NCI-H69 (cell line): ENCODE results near the gene ZNF443.
A peak's percentile ranks its signal among the peaks of the same experiment; 100 is the strongest.
"Not testable (repeated sequence)": the region's sequence is repeated elsewhere in the genome, so short reads cannot be mapped to it uniquely, and the experiment has no call there.

Experiments
- DNase-seq: peaks from one replicate; lab custom pipeline; 2025; lab: John Stamatoyannopoulos, UW

The ZNF443 gene

DNA sequence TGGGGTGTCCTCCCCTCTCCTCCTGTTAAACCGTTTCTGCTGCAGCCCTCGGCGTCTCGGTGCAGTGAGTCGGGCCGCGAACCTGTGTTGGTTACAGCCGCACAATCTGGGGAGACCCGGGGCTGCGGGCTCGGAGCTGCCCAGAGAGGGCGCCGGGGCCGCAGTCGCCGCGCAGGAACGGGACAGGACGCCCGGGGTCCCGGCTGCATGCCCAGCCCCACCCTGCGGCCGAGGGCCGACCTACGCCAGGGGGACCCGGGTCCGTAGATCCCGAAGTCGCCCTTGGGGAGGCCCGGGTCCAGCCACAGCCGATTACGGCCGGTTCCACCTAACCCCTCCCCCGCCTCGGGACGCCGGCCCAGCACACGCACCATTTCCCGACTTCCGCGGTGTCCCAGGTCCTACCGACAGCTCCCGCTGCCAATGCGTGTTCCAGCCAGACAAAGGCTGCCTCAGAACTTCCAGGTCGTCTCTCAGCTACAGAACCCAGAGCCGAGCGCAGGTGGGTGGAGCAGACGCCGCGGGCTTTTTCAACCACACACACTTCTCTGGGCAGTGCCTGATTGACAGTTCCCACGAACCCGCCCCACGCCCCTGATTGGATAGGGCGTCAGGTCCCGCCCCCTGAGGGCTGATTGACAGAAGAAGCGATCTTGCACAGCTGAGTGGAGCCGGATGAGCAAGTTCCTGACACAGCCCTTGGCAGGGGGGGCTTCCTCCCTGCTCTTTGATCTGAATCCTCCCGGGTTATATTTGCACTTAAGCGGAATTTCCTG is at the start of gene ZNF443:
ZNF443 (minus strand) TSS at position 481 of the 776 bp plus-strand sequence; CDS start at position 374, 107 bp downstream.
- DNase-seq, result peak; percentile 99

DNA sequence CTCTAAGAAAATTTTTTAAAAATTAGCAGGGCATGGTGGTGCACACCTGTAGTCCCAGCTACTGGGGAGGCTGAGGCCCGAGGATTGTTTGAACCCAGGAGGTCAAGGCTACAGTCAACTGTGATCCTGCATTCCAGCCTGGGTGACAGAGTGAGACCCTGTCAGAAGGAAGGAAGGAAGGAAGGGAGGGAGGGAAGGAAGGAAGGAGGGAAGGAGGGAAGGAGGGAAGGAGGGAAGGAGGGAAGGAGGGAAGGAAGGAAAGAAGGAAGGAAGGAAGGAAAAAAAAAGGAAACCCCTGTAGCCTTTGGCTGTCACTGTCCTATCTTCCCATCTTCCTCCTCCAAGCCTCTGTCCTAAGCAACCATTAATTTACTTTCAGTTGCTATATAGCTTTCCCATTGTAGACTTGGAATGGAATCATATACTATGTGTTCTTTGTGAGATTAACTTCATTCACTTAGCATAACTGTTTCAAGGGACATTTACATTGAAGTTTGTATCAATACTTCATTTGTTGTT is 45.5 kb upstream of the ZNF443 start:
- not testable (repeated sequence) for DNase-seq

DNA sequence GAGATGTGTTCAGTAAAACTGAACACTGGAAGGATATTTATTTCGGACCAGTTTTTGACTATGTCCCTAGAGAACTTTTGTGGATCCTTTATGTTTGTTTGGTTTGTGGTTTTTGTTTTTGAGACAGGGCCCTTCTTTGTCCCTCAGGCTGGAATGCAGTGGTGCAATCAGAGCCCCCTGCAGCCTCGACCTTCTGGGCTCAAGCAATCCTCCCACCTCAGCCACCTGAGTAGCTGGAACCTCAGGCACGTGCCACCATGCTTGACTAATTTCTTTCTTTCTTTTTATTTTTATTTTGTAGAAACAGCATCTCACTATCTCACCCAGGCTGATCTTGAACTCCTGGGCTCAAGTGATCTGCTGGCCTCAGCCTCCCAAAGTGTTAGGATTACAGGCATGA is 44.8 kb upstream of the ZNF443 start:
- DNase-seq, result no peak

DNA sequence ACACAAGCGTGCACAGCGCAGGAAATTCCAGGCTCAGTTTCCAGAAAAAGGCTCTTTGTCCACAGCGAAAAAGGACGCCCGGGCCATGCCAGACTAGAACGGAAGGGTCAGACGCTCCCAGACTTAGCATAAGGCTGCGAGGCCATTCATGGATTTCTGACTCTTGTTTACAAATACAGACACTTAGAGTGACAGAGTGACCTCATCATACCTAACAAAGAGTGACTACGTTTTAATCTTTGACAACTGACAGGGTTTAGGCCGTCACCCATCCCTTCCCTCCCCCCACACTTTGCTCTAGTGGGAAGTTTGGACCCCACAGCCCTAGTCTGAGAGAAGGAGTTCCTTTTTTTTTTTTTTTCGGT is 44.2 kb upstream of the ZNF443 start:
- DNase-seq, result no peak

DNA sequence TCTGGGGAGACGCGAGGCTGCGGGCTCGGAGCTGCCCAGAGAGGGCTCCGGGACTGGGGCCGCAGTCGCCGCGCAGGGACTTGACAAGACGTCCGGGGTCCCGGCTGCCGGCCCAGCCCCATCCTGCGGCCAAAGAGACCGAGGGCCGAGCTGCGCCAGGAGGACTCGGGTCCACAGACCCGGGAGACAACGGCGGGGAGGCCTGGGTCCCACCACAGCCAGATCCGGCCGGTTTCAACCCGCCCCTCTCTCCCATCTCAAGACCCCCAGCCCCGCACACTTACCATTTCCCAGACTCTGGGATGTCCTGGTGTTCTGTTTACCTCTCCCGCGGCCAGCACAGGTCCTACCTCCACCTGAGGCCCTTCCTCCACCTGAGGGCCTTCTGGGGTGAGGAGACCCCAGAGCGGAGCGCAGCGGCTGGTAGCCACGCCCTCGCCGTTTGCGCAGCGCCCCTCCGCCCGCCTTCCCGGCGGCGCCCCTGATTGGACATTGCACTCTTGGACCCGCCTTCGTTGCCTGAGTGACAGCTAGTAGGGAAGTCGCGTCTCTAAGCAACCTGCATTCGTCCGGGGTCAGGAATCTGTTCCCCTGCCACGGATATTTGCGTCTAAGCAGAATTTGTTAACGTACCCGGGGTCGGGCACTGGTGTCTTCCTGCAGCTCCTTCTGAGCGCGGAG is 43.7 kb upstream of the ZNF443 start, which contains the start of gene ZNF709:
ZNF709 (minus strand) TSS at position 446 of the 681 bp plus-strand sequence; CDS start at position 287, 159 bp downstream.
- peak; percentile 93 for DNase-seq

DNA sequence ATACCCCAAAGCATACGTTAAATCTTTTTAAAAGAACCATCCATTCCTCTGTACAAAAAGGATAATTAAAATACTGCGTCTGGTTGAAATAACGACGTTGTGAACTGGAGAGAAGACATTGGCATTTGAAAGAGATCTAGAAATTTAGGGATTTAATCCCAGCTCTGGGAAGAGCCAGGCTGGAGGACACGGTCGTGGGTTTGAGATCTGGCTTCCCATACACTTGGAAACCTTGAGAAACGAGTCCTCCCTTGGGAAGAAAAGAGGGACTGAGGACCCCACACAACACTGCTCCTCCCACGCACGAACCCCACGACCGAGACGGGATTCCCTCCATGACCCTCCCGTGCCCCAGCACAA is 43.2 kb upstream of the ZNF443 start:
- DNase-seq, result peak; percentile 51

DNA sequence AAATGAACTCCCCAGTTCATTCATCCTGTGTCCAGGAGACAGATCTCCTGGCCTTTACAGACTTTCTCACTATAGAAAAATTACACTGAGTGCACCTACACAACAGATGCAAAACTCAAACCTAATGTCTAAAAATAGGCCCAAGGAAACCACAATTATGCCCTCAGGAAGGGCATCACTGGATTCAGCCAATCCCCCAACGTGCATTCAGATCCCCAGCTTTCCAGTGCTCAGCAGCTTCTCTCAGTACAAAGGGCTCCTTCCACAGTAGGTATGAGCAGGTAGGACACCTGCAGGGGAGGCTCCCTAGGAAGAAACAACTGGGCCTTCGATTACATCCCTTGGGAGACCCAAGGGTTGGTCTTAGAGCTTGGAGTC is 41.7 kb upstream of the ZNF443 start:
- no peak for DNase-seq

DNA sequence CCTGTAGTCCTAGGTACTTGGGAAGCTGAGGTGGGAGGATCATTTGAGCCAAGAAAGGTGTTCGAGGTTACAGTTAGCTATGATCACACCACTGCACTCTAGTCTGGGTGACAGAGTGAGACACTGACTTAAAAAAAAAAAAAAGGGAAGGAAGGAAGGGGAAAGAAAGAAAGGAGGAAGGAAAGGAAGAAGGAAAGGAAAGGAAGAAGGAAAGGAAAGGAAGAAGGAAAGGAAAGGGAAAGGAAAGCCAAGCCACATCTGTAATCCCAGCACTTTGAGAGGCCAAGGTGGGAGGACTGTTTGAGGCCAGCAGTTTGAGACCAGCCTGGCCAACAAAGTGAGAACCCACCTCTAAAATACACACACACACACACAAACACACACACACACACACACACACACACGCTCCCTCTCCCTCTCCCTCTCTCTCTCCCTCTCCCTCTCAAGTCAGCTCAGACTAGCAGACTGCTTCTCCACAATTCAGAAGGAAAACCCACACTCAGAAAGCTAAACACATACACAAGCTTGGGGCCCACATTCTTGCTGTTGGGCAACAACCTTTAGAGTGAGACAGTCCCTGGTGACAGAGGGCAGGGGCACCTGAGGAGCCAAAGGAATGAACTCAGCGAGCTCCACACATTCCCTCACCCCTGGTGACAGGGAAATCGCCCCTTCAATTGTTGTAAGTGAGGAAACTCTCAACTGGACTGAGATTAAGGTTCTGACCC is 41.1 kb upstream of the ZNF443 start:
- DNase-seq, result no peak

DNA sequence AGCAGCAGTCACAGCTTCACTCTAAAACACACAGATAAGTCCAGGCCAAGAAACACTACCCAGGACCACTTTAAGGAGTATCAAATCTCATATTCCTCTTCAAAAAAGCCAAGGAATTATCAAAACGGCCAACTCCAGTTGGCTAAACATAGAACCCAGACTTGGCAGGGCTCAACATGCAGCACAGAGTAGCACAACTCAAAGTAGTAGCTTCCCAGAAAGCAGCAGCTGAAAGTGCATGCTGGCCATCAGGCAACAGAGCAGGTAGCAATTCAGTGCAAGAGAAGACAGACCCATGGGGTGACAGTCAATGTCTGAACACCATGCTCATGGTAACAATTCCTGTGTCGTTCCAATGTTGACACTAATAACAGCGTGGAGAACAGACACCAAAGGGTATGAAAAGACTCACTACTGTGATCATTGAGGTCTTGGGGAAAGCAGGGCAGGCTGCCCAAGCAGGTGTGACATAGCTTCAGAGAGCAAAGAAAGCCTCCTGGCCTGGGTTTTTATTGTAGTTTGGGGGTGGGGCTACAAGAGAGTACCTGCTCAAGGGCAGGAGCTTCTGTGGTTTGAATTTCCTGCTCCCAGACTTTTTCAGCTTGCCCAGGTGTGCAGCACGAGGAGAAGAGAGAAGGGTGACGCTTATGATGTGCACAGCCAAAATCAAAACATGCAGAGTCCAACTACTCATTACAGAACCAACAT is 37.6 kb upstream of the ZNF443 start:
- peak; percentile 63 for DNase-seq

DNA sequence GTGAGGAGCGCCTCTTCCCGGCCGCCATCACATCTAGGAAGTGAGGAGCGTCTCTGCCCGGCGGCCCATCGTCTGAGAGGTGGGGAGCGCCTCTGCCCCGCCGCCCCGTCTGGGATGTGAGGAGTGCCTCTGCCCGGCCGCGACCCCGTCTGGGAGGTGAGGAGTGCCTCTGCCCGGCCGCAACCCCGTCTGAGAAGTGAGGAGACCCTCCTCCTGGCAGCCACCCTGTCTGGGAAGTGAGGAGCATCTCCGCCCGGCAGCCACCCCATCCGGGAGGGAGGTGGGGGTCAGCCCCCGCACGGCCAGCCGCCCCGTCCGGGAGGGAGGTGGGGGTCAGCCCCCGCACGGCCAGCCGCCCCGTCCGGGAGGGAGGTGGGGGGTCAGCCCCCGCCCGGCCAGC is 26.8 kb upstream of the ZNF443 start:
- not testable (repeated sequence) for DNase-seq

DNA sequence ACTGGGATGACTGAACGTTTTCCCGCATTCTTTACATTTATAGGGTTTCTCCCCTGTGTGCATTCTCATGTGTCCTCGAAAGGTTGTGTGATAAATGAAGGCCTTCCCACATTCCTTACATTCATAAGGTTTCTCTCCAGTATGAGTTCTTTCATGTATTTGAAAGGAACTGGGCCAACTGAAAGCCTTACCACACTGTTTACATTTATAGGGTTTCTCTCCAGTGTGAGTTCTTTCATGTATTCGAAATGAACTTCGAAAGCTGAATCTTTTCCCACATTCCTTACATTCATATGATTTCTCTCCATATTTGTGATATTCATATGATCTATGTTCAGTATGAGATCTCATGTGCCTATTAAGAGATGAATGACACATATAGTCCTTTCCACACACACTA is 24.4 kb upstream of the ZNF443 start:
- DNase-seq, result no peak

DNA sequence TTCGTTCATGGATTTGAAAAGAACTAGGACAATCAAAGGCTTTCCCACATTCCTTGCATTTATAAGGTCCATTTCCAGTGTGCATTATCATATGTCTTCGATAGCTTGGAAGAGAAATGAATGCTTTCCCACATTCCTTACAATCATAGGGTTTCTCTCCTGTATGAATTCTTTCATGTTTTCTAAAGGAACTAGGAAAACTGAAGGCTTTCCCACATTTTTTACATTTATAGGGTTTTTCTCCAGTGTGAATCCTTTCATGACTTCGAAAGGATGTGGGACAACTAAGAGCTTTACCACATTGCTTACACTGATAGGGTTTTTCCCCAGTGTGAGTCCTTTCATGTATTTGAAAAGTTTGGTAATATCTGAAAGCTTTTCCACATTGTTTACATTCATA is 23.9 kb upstream of the ZNF443 start:
- DNase-seq, result no peak

DNA sequence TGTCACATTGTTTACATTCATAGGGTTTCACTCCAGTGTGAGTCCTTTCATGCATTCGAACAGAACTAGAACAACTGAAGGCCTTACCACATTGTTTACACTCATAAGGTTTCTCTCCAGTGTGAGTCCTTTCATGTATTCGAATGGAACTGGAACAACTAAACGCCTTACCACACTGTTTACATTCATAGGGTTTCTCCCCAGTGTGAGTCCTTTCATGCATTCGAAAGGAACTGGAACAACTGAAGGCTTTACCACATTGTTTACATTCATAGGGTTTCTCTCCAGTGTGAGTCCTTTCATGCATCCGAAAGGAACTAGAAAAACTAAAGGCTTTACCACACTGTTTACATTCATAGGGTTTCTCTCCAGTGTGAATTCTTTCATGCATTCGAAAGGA is 23.3 kb upstream of the ZNF443 start:
- not testable (repeated sequence) for DNase-seq

DNA sequence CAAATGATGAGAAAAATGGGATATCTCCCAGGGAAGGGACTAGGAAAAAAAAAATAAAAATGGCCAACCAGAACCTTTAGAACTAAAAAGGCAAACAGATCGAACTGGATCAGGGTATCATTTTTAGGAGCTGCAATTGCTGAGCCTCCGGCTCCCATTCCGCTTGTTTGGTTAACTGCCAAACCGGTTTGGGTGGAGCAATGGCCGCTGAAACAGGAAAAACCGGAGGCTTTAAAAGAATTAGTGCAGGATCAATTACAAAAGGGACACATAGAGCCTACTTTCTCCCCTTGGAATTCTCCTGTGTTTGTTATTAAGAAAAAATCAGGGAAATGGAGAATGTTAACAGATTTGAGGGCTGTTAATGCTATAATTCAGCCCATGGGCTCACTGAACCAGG is 12.7 kb upstream of the ZNF443 start:
- no peak for DNase-seq

DNA sequence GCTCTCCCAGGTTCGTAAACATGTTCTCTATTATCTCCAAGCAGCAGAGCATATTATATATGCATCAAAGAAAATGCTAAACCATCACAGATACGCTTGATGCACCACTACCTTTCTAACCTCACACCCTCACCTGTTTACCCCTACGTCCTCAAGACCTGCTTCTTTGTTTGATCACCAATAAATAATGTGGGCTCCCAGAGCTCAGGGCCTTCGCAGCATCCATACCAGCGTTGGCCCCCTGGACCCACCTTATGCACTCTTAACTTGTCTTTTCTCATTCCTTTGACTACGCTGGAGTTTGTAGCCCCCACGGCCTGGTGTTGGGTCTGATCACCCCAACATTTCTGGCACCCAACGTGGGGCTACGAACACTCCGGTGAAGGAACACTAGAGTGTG is 10.0 kb upstream of the ZNF443 start:
- no peak for DNase-seq

DNA sequence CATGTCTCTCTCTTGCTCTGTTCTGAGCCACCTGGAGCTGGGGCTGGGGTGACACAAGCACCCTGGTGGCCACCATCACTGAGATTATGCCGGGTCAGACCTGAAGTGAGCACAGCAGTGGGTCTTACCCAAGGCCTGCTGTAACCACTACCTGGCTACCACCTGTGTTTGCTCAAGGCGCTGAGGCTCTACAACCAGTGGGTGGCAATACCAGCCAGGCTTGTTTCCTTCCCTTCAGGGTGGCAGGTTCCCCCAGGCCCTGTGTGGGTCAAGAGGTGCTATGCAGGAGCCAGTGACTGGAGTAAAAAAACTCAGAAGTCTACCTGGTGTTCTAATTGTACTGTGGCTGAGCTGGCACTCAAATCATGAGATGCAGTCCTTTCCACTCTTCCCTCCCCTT is 8.0 kb upstream of the ZNF443 start:
- DNase-seq, result peak; percentile 9

DNA sequence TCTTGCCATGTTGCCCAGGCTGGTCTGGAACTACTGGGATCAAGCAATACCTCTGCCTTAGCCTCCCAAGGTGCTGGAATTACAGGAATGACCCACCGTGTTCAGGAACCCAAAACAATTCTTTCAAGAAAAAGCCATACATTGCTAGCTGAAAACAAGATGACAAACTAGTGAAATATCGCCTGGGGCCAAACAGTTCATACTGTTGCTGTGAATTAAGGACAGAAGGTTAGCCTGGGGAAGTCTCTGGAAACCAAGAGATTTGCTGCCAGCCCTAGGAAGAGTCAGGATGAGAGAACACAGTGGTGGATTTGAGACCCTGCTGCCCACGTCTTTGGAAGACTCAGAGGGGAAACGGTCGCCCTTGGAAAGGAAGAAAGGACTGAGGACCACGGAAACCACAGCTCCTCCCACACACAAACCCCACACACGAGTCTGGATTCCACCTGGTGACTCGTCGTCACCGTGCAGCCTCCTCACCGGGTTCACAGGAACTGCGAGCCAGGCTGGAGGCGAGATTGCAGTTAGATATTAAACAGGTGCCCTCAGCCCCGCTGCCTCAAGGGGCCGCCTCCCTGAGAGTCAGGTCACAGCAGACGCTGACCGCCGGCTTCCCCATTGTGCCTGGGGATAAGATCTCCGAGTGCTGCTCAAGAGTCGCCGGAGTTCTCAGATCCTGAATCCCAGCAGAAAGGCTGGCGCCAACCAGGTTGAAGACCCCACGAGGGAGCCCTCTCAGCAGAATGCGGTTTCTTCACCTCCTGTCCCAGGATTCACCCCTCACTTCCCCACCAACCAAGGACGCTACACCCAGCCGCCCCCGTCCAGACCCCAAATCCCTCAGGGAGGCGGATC is 908 bp downstream of the ZNF443 start:
- DNase-seq, result peak; percentile 44

DNA sequence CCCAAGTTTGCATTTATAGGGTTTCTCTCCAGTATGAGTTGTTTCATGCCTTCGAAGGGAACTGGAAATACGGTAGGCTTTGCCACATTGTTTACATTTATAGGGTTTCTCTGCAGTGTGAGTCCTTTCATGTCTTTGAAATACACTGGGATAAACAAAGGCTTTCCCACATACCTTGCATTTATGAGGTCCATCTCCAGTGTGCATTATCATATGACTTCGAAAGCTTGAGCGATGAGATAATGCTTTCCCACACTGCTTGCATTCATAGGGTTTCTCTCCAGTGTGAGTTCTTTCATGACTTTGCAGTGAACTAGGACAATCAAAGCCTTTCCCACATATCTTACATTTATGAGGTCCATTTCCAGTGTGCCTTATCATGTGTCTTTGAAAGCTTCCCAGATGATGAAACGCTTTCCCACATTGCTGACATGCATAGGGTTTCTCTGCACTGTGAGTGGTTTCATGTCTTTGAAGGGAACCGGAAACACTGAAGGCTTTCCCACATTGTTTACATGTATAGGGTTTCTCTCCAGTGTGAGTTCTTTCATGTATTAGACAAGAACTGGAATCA is 10.0 kb downstream of the ZNF443 start:
- DNase-seq, result not testable (repeated sequence)

DNA sequence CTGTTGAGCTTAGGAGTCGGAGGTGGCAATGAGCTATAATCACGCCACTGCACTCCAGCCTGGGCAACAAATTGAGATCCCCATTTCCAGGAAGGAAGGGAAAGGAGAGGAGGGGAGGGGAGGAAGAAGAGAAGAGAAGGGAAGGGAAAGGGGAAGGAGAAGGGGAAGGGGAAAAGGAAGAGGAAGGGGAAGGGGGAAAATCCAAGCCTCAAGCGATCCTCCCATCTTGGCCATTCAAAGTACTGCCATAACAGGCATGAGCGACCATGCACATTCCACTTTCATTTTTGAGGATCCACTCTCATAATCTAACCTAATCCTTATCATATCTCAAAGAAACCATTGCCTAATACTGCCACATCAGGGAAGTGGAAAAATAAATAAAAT is 14.9 kb downstream of the ZNF443 start:
- no peak for DNase-seq

DNA sequence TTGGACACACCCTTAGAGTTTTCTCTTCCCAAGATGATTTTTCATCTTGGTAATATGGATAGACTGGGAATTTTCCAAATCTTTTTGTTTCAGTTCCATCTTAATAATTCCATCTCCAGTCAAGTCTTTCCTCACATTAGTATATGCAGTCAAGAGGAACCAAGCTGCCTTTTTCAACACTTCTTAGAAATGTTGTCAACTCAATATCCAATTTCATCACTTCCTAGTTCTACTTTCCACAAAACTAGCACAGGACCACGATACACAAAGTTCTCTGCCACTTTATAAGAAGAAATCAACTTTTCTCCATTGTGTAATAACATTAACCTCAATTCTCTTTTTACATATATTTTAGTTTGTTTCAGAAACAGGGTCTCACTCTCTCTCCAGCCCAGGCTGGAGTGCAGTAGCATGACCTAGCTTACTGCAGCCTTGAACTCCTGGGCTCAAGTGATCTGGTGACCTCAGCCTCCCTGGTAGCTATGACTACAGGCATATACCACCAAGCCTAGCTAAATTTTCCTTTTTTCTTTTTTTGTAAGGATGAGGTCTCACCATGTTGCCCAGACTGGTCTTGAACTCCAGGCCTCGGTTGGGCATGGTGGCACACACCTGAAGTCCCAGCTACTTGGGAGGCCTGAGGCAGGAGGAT is 15.5 kb downstream of the ZNF443 start:
- no peak for DNase-seq
